GM19395 (cell line): ENCODE measurements around the gene GNAT1.
A peak's percentile ranks its signal among the peaks of the same experiment; 100 is the strongest.
"Not testable (repeated sequence)": the region's sequence is repeated elsewhere in the genome, so short reads cannot be mapped to it uniquely, and the experiment has no call there.

ENCODE experiments used
- ATAC-seq: cut with Tn5 transposase; IDR thresholded peaks from one replicate; pipeline ENCODE4 v1.9.1; 2021; ENCODE audit warnings: mild to moderate bottlenecking, moderate library complexity; ENCODE audit not compliant: unreplicated experiment

GNAT1 gene

GRCh38 chr3:50217681-50218080 is 26.3 kb downstream of the GNAT1 start:
- ATAC-seq = no peak

DNA sequence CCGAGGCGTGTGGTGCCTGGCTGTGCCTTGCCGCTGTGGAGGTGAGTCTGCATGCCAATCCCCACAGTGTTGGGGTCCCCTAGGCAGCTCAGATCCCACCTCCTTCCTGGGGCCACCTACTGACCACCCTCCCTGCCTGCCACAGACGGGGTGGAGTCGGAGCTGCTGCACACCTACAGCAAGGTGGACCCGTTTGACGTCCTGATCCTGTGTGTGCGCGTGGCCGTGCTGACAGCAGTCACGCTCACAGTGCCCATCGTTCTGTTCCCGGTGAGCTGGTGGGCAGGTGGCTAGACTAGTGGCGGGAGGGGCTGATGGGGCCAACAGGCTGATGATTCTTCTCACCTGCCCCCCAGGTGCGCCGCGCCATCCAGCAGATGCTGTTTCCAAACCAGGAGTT is 27.0 kb downstream of the GNAT1 start:
- no peak for ATAC-seq

- no peak for ATAC-seq
Observed at GRCh38 chr3:50219285-50219684, 27.9 kb downstream of the GNAT1 start.

GRCh38 chr3:50220109-50220508 is 28.7 kb downstream of the GNAT1 start:
- no peak for ATAC-seq

DNA sequence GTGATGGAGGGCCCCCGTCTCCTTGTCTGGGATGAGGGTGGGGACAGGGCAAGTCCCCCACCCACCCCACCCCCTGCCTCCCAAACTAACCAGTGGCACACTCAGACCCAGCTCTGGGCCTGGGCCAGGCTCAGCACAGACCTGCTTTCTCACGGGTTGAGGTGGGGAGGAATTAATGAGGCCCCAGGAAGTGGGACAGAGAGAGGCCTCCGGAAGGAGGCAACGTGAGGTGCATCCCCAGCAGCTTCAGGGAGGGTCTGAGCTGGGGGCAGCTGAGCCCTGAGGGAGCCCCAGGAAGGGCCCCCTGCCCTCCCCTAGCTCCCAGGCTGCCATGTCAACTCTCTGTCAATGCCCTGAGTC is 29.6 kb downstream of the GNAT1 start:
- ATAC-seq = no peak

DNA sequence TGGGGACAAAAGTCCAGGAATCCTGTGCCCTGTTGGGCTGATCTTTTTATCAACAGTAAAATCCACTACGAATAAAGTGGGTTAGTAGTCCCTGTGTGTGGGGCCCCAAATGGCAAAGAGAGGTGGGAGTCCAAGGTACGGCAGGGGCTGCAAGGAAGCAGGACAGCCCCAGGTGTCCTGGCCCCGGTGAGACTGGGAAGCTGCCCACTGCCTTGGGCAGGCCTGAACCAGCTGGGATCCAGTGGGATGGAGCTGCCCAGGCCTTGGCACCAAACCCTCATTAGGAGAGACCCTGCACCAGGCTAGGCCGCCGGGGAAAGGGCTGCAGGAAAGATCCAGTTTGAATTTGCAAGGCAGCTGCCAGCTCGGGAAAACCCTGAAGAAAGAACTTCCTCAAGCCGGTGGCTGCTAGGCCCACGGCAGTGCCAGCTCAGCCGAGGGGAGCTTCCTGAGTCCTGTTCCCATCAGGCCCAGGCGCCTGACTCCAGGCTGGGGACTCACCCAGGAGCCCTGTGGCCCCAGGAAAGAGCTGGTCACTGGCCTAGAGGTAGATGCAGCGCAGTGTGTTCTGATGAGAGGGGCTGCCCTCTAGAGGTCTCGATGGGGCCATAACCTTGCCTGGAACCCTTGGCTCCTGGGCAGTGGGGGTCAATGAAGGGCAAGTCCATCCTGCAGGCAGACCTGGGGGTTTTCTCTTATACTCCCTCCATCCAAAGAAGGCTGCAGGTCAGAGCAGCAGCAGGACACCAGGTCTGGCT is 30.2 kb downstream of the GNAT1 start:
- ATAC-seq = no peak

- no peak for ATAC-seq
Observed at GRCh38 chr3:50222169-50222528, 30.7 kb downstream of the GNAT1 start.

DNA sequence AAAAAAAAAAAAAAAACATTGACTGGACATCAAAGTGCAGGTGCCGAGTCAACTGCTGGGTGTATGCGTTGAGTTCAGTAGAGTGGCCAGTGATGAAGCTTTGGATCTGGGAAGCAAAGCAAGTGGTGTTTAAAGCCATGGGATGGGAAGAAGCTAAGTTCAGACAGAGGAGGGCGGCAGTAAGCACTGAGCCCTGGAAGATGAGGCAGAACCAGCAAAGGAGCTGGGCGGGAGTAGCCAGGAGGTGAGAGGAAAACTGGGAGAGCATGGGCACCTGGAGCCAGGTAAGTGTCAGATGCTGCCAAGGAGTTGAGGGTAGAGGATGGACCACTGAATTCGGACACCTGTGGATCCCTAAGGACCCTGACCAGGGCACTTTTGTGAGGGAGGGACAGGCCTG is 33.2 kb downstream of the GNAT1 start:
- ATAC-seq = no peak

DNA sequence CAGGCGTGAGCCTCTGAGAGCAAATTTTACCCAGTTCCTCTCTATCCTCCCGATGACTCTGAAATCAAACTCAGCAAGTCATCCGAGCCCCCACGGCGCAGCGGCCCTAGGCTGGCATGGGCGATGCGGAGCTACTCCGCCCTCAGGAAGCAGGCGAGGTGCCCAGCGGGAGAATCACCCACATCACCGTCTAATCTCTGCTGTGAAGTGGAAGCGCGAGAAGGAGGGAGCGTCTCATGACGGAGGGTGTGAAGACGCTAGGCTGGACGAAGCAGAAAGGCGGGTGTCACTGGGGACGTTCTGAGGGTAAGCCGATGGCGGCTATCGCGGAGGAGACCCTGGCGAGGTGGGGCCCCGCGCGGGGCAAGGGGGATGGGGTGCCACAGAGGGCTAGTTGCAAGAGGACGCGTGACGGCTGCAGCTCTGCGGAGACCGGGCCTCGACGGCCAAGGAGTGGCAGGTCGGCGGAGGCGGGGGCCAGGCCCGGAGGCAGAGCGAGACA is 35.5 kb downstream of the GNAT1 start:
- ATAC-seq = peak; percentile 17

- peak; percentile 84 for ATAC-seq
Observed at GRCh38 chr3:50227390-50228183, 36.2 kb downstream of the GNAT1 start.

DNA sequence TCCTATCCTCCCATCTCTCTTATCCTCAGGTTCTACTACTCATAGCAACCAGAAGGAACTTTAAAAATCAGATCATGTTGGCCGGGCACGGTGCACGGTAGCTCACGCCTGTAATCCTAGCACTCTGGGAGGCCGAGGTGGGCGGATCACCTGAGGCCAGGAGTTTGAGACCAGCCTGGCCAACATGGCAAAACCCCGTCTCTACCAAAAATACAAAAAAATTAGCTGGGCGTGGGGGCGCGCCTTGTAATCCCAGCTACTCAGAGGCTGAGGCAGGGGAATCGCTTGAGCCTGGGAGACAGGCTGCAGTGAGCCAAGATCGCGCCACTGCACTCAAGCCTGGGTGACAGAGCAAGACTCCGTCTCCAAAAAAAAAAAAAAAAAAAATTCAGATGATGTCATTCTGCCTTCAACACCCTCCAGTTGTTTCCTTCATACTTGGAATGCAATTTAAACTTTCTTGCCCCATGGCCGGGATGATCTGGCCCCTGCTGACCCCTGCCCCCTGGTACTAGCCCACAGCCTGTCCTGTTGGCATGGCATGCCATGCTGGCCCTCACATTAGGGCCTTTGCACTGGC is 36.9 kb downstream of the GNAT1 start:
- not testable (repeated sequence) for ATAC-seq

- ATAC-seq = no peak
Observed at GRCh38 chr3:50229490-50229889, 38.1 kb downstream of the GNAT1 start.

- ATAC-seq = no peak
Observed at GRCh38 chr3:50230104-50230793, 38.8 kb downstream of the GNAT1 start.

DNA sequence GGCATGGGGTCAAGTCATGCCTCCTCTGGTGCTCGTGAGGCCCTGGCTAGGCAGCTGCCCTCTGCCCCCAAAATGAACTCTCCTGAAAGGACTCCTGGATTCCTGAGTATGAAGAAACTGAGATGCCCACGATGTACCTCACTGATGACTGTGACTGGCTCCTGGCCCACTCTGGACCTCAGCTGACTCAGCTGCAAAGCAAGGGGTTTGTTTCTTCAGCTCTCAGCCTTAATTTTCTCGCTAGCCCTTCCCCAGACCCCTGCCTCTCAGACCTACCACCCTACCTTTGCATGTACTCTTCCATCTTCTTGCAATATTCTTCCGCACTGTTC is 39.4 kb downstream of the GNAT1 start:
- no peak for ATAC-seq

- no peak for ATAC-seq
Observed at GRCh38 chr3:50231581-50231980, 40.2 kb downstream of the GNAT1 start.

GRCh38 chr3:50232303-50232702 is 40.9 kb downstream of the GNAT1 start:
- no peak for ATAC-seq

GRCh38 chr3:50233176-50233575 is 41.8 kb downstream of the GNAT1 start:
- no peak for ATAC-seq

- peak; percentile 93 for ATAC-seq
Observed at GRCh38 chr3:50235716-50236483, 44.5 kb downstream of the GNAT1 start, which contains the start of gene GNAI2. Gene GNAI2, plus strand, starts transcription at chr3:50236204. Its CDS starts 132 bp downstream, at chr3:50236336.

GRCh38 chr3:50236484-50237132 is 45.2 kb downstream of the GNAT1 start:
- ATAC-seq = no peak

GRCh38 chr3:50237133-50237651 is 45.8 kb downstream of the GNAT1 start:
- ATAC-seq = no peak
